Right ventricle myocardium inferior (tissue), 1 donor: ENCODE measurements around the gene HSDL1. TPM values are rescaled to one million over a fixed set of nuclear protein-coding genes. Genes with fewer than 3 reads are reported as not detected.

Source experiments
- ATAC-seq: fragments of 200-7000 bp; cut with Tn5 transposase; one replicate; pipeline ENCODE4 v1.9.1; 2020; ENCODE audit warnings: mild to moderate bottlenecking, moderate library complexity
- DNase-seq: peaks from one replicate; pipeline ENCODE4 v3.0.0; 2021; ENCODE audit errors: missing footprints
- intact Hi-C: fragments of 100-400 bp; cut with DNase I; formaldehyde crosslinking; loops from one replicate; pipeline ENCODE4 v1.11.0; 2022
- total RNA-seq: library from RNA; stranded (reverse); fragmentation: NEBNext Ultra II Directional; extraction: Animal tissue kit (Norgen Biotek cat#: 25700); gene quantifications from one replicate; pipeline ENCODE4 v1.2.1, GENCODE V29; 2021
- donor health status: DM: no; HTN: yes; CAD: no; lungs with severe emphysema.

HSDL1 gene
- total RNA-seq, 1 donor from 2014 or later: 24.1 TPM

- no peak for DNase-seq
Measured at GRCh38 chr16:84074721-84075120, 70.3 kb downstream of the HSDL1 start.

More at GRCh38 chr16:84074721-84075120, 70.3 kb downstream of the HSDL1 start:
- peak; percentile 95 for ATAC-seq
- intact Hi-C loops: no loop called here

Other genes with a start within 250 kb of the HSDL1 start
- gene MLYCD, start 246.1 kb downstream of the HSDL1 start, total RNA-seq: 48.2 TPM
- 8.2 TPM for gene OSGIN1, start 191.9 kb downstream of the HSDL1 start, total RNA-seq
- 1.8 TPM for gene NECAB2, start 176.9 kb downstream of the HSDL1 start, total RNA-seq
- 3.1 TPM for gene SLC38A8, start 102.4 kb downstream of the HSDL1 start, total RNA-seq
- 70.2 TPM for gene MBTPS1, start 28.2 kb downstream of the HSDL1 start, total RNA-seq
- gene DNAAF1, start 131 bp upstream of the HSDL1 start, total RNA-seq: not detected
- 26.5 TPM for gene TAF1C, start 41.9 kb upstream of the HSDL1 start, total RNA-seq
- not detected for gene ADAD2, start 46.0 kb upstream of the HSDL1 start, total RNA-seq
- not detected for gene KCNG4, start 94.8 kb upstream of the HSDL1 start, total RNA-seq
- 1.5 TPM for gene WFDC1, start 149.7 kb upstream of the HSDL1 start, total RNA-seq
- not detected for gene ATP2C2, start 223.4 kb upstream of the HSDL1 start, total RNA-seq